GM15510 (cell line): ENCODE data around the gene IER5.

ENCODE experiments used
- POLR2A ChIP-seq: IDR thresholded peaks from 3 replicates; pipeline ENCODE4 v1.6.1; 2011; ENCODE audit warnings: borderline replicate concordance; ENCODE audit not compliant: insufficient read length; ENCODE audit errors: extremely low read depth

Gene IER5

GRCh38 chr1:181089017-181089675 lies 646 bp downstream of the IER5 start:
- TF ChIP-seq POLR2A = no peak

GRCh38 chr1:181089676-181090544 lies 1.4 kb downstream of the IER5 start:
- peak; percentile 51 for TF ChIP-seq POLR2A

- no peak for TF ChIP-seq POLR2A
These were observed 2.2 kb downstream of the IER5 start for GRCh38 chr1:181090641-181091126.

GRCh38 chr1:181091309-181092040 lies 3.0 kb downstream of the IER5 start:
- TF ChIP-seq POLR2A = no peak

- no peak for TF ChIP-seq POLR2A
These were observed 3.6 kb downstream of the IER5 start for GRCh38 chr1:181092056-181092455.

- no peak for TF ChIP-seq POLR2A
These were observed 4.5 kb downstream of the IER5 start for GRCh38 chr1:181092883-181093458.

- no peak for TF ChIP-seq POLR2A
These were observed 6.1 kb downstream of the IER5 start for GRCh38 chr1:181094416-181095212.

- no peak for TF ChIP-seq POLR2A
These were observed 6.8 kb downstream of the IER5 start for GRCh38 chr1:181095260-181095659.

- no peak for TF ChIP-seq POLR2A
These were observed 7.3 kb downstream of the IER5 start for GRCh38 chr1:181095763-181096184.

GRCh38 chr1:181097242-181097641 lies 8.7 kb downstream of the IER5 start:
- no peak for TF ChIP-seq POLR2A

GRCh38 chr1:181099152-181100014 lies 10.9 kb downstream of the IER5 start:
- TF ChIP-seq POLR2A = peak; percentile 31

GRCh38 chr1:181100015-181100905 lies 11.8 kb downstream of the IER5 start:
- no peak for TF ChIP-seq POLR2A
